BE2C (cell line): ENCODE measurements around the gene AXDND1.
"Not testable (repeated sequence)": the region's sequence is repeated elsewhere in the genome, so short reads cannot be mapped to it uniquely, and the experiment has no call there.

Experiments used
- DNase-seq: peaks from one replicate; pipeline ENCODE4 v3.0.0-alpha.2; 2020
- H3K27me3 ChIP-seq: fragments of 250-450 bp; sonication (Bioruptor Pico); 2 replicates; pipeline ENCODE4 v1.5.1; 2020; ENCODE audit warnings: mild to moderate bottlenecking
- H3K36me3 ChIP-seq: fragments of 250-450 bp; sonication (Bioruptor Pico); 2 replicates; pipeline ENCODE4 v1.5.1; 2020; ENCODE audit warnings: mild to moderate bottlenecking
- H3K4me1 ChIP-seq: fragments of 250-450 bp; sonication (Bioruptor Pico); 2 replicates; pipeline ENCODE4 v1.5.1; 2020
- H3K4me3 ChIP-seq: 2 replicates; pipeline ENCODE4 v1.5.1; 2011; ENCODE audit warnings: low read depth, low read length
- H3K9me3 ChIP-seq: fragments of 250-450 bp; sonication (Bioruptor Pico); 2 replicates; pipeline ENCODE4 v1.5.1; 2020
- TF ChIP-seq, protein P1 (sequence below): IDR thresholded peaks from 2 replicates; pipeline ENCODE4 v1.5.1; 2012; ENCODE audit warnings: mild to moderate bottlenecking, low read depth, low read length

The AXDND1 gene

DNA sequence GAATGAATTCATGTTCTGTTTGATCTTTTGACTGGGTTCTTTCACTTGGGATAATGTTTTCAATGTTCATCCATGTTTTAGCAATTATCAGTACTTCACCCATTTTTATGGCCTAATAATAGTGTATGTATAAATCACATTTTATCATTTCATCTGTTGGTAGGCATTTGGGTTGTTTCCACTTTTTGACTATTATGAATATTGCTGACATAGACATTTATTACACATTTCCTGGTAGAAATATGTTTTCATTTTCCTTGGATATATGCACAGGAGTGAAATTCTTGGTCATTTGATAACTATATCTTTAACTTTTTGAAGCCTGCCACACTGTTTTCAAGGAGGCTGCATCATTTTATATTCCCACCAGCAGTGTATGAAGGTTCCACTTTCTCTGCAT, 79.8 kb downstream of the AXDND1 start:
- no peak overlapping the region for H3K4me3 ChIP-seq
- no peak for DNase-seq

GRCh38 chr1:179447489-179447888, 81.7 kb downstream of the AXDND1 start:
- no peak overlapping the region for H3K4me3 ChIP-seq
- no peaks in the 10 kb centered on the region for H3K36me3 ChIP-seq
- H3K9me3 ChIP-seq, result no peaks in the 10 kb centered on the region
- peaks cover 3% of the 10 kb centered on the region; the same call in 1 of the 2 replicates for H3K27me3 ChIP-seq
- peak; percentile 43 for DNase-seq
- no peaks in the 10 kb centered on the region for H3K4me1 ChIP-seq
- TF ChIP-seq, protein P1, sequence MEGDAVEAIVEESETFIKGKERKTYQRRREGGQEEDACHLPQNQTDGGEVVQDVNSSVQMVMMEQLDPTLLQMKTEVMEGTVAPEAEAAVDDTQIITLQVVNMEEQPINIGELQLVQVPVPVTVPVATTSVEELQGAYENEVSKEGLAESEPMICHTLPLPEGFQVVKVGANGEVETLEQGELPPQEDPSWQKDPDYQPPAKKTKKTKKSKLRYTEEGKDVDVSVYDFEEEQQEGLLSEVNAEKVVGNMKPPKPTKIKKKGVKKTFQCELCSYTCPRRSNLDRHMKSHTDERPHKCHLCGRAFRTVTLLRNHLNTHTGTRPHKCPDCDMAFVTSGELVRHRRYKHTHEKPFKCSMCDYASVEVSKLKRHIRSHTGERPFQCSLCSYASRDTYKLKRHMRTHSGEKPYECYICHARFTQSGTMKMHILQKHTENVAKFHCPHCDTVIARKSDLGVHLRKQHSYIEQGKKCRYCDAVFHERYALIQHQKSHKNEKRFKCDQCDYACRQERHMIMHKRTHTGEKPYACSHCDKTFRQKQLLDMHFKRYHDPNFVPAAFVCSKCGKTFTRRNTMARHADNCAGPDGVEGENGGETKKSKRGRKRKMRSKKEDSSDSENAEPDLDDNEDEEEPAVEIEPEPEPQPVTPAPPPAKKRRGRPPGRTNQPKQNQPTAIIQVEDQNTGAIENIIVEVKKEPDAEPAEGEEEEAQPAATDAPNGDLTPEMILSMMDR, result peak; percentile 55

More for the DNA sequence above, 79.8 kb downstream of the AXDND1 start:
- Histone ChIP-seq H3K9me3 (no peaks in the 10 kb centered on the region), H3K4me1 (no peaks in the 10 kb centered on the region), H3K27me3 (peaks cover 3% of the 10 kb centered on the region; the same call in 1 of the 2 replicates), H3K36me3 (no peaks in the 10 kb centered on the region)
- TF ChIP-seq, protein P1, result no peak

- no peaks in the 10 kb centered on the region for H3K36me3 ChIP-seq
- H3K4me1 ChIP-seq, result no peaks in the 10 kb centered on the region
- peaks cover 3% of the 10 kb centered on the region; the same call in 1 of the 2 replicates for H3K27me3 ChIP-seq
- no peak overlapping the region for H3K4me3 ChIP-seq
- no peak for DNase-seq
- H3K9me3 ChIP-seq, result no peaks in the 10 kb centered on the region
- TF ChIP-seq, protein P1, result no peak
These were observed 82.8 kb downstream of the AXDND1 start for GRCh38 chr1:179448437-179449149.

GRCh38 chr1:179459606-179460206, 93.9 kb downstream of the AXDND1 start:
- H3K4me3 ChIP-seq, H3K9me3 ChIP-seq, DNase-seq, H3K4me1 ChIP-seq, H3K27me3 ChIP-seq, H3K36me3 ChIP-seq: not testable (repeated sequence)

DNA sequence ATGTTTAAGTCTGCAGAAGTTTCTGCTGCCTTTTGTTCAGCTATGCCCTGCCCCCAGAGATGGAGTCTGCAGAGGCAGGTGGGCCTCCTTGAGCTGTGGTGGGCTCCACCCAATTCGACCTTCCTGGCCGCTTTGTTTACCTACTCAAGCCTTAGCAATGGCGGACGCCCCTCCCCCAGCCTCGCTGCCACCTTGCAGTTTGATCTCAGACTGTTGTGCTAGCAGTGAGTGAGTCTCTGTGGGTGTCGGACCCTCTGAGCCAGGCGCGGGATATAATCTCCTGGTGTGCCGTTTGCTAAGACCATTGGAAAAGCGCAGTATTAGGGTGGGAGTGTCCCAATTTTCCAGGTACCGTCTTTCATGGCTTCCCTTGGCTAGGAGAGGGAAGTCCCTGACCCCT, 99.9 kb downstream of the AXDND1 start:
- DNase-seq, H3K36me3 ChIP-seq: not testable (repeated sequence)

GRCh38 chr1:179474713-179475112, 108.9 kb downstream of the AXDND1 start:
- Histone ChIP-seq H3K36me3 (no peaks in the 10 kb centered on the region), H3K4me3 (no peak overlapping the region), H3K27me3 (no peaks in the 10 kb centered on the region), H3K9me3 (no peaks in the 10 kb centered on the region), H3K4me1 (no peaks in the 10 kb centered on the region)
- DNase-seq, result no peak
- TF ChIP-seq, protein P1, result no peak

More for the DNA sequence above, 99.9 kb downstream of the AXDND1 start:
- not testable (repeated sequence) for H3K27me3 ChIP-seq, H3K9me3 ChIP-seq, H3K4me1 ChIP-seq, H3K4me3 ChIP-seq

DNA sequence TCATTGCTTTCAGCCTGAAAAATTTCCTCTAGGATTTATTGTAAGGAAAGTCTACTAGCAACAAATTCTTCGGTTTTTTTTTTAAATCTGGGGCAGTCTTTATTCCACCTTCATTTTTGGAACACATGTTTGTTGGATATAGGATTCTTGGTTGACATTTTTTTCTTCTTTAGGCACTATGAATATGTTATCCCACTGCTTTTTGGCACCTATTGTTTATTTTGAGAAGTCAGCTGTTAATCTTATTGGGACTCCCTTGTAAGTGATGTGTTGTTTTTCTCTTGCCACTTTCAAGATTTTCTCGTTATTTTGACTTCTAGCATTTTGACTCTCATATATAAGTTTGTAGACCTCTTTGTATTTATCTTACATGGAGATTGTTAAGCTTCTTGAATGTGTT, 110.7 kb downstream of the AXDND1 start:
- no peaks in the 10 kb centered on the region for H3K9me3 ChIP-seq
- no peaks in the 10 kb centered on the region for H3K36me3 ChIP-seq
- TF ChIP-seq, protein P1, result no peak
- DNase-seq, result no peak
- no peaks in the 10 kb centered on the region for H3K4me1 ChIP-seq
- H3K4me3 ChIP-seq, result no peak overlapping the region
- H3K27me3 ChIP-seq, result no peaks in the 10 kb centered on the region
